Endometrial microvascular endothelial cells (primary cell): ENCODE results near the gene WBP2. TPM values are rescaled to one million over a fixed set of nuclear protein-coding genes. Genes with fewer than 3 reads are reported as not detected.

Experiments used
- in situ Hi-C: cut with HindIII; loops from 2 replicates; pipeline ENCODE4 v1.10.0; 2017; ENCODE audit warnings: low sequenced_read_pairs, low pct_unique_long_range_greater_than_20kb; ENCODE audit errors: inconsistent ontology term
- total RNA-seq: library from RNA; depleted of rRNA; stranded (reverse); fragments of >200 nt; gene quantifications from one replicate; pipeline ENCODE4 v1.2.3, GENCODE V29; 2015; ENCODE audit errors: inconsistent ontology term

WBP2 gene
- 50.3 TPM for total RNA-seq

- in situ Hi-C loops: no loop called here
Measured at GRCh38 chr17:75855310-75856061, at the start of gene WBP2. Gene WBP2 (minus strand): TSS chr17:75855335. CDS start chr17:75855297, 38 bp downstream.

- in situ Hi-C loops: no loop called here
Measured at GRCh38 chr17:75902406-75902805, 47.3 kb upstream of the WBP2 start.

GRCh38 chr17:75901727-75902126 lies 46.6 kb upstream of the WBP2 start:
- in situ Hi-C loops: no loop called here

- in situ Hi-C loops: no loop called here
Measured at GRCh38 chr17:75900691-75901533, 45.8 kb upstream of the WBP2 start.

- in situ Hi-C loops: no loop called here
Measured at GRCh38 chr17:75899767-75900468, 44.8 kb upstream of the WBP2 start.

- in situ Hi-C loops: no loop called here
Measured at GRCh38 chr17:75899353-75899752, 44.2 kb upstream of the WBP2 start.

GRCh38 chr17:75898791-75899190 lies 43.7 kb upstream of the WBP2 start:
- in situ Hi-C loops: no loop called here

- in situ Hi-C loops: no loop called here
Measured at GRCh38 chr17:75898065-75898464, 42.9 kb upstream of the WBP2 start.

GRCh38 chr17:75897160-75898019 lies 42.3 kb upstream of the WBP2 start:
- in situ Hi-C loops: no loop called here

GRCh38 chr17:75896415-75897159 lies 41.5 kb upstream of the WBP2 start, which contains the start of gene TRIM65:
Gene TRIM65 (minus strand): TSS chr17:75896951. CDS start chr17:75896937, 14 bp downstream.
- in situ Hi-C loops: no loop called here

- in situ Hi-C loops: no loop called here
Measured at GRCh38 chr17:75895370-75896155, 40.4 kb upstream of the WBP2 start.

GRCh38 chr17:75894049-75894733 lies 39.1 kb upstream of the WBP2 start:
- in situ Hi-C loops: no loop called here

GRCh38 chr17:75893305-75894048 lies 38.3 kb upstream of the WBP2 start:
- in situ Hi-C loops: no loop called here

GRCh38 chr17:75892556-75893224 lies 37.6 kb upstream of the WBP2 start:
- in situ Hi-C loops: no loop called here
